WI38 (cell line): ENCODE measurements around the gene PCDHGA2.
A peak's percentile ranks its signal among the peaks of the same experiment; 100 is the strongest.

Source experiments
- H3K4me3 ChIP-seq: 2 replicates; pipeline ENCODE4 v1.5.1; 2011; ENCODE audit warnings: low read depth, mild to moderate bottlenecking, control low read depth, low read length
- CTCF ChIP-seq: IDR thresholded peaks from 2 replicates; pipeline ENCODE4 v1.5.1; 2012; ENCODE audit warnings: low read depth, mild to moderate bottlenecking, control low read depth, low read length

The PCDHGA2 gene

DNA sequence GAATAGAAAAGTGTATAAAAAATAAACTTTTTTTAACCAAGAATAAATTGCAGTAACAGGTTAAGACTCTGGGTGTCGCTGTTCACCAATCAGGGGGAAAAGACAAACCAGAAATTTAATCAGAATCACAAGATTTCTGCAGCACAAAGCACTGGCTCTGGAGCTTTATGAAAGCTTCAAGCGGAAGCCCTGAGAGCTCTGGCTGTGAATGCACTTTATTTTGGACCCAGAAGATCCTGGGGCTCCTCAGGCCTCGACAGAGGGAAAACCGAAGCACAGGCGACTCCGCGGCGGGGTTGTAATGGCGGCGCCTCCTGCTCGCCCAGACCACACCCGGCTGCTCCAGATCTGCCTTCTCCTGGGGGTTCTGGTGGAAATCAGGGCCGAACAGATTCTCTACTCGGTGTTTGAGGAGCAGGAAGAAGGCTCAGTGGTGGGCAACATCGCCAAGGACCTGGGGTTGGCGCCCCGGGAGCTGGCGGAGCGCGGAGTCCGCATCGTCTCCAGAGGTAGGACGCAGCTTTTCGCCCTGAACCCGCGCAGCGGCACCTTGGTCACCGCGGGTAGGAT is 16.4 kb downstream of the PCDHGA2 start, which contains the start of gene PCDHGA4:
Gene PCDHGA4 (plus strand): TSS at position 122 of the 570 bp plus-strand sequence. CDS start 87 bp downstream, at position 209.
- no peak within 1 kb of the TSS; the same call in 1 of the 2 replicates for H3K4me3 ChIP-seq
- peak; percentile 29; the same call in 1 of the 2 replicates for TF ChIP-seq CTCF

- no peak for TF ChIP-seq CTCF
- H3K4me3 ChIP-seq: no peak overlapping the region
Observed at GRCh38 chr5:141355641-141356040, 17.1 kb downstream of the PCDHGA2 start.

- no peak overlapping the region for H3K4me3 ChIP-seq
- TF ChIP-seq CTCF: no peak
Observed at GRCh38 chr5:141356133-141356532, 17.6 kb downstream of the PCDHGA2 start.

- no peak for TF ChIP-seq CTCF
Observed at GRCh38 chr5:141356950-141357349, 18.4 kb downstream of the PCDHGA2 start.

DNA sequence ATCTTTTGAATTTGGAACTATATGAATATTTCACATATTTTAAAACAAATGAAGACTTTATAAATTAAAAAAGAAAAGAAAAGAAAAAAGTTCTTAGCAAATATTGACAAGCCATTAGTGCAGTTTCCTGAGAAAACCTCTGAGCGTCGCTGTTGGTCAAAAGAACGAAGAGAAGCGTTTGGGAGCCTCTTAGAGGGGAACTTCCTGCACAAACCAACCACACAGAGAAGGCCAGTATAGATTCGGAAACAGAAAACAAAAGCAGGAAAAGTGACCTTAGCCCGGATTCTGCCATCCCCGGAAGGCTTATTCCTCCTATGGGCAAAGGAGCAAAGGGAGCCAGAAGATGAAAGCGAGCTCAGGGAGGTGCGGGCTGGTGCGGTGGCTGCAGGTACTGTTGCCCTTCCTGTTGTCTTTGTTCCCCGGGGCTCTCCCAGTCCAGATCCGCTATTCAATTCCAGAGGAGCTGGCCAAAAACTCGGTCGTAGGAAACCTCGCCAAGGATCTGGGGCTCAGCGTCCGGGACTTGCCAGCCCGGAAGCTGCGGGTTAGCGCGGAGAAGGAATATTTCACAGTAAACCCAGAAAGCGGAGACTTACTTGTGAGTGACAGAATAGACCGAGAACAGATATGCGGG is 21.3 kb downstream of the PCDHGA2 start, which contains the start of gene PCDHGB2:
Gene PCDHGB2 (plus strand): TSS at position 205 of the 637 bp plus-strand sequence. CDS start 142 bp downstream, at position 347.
- H3K4me3 ChIP-seq: no peak within 1 kb of the TSS
- peak; percentile 33; the same call in 1 of the 2 replicates for TF ChIP-seq CTCF

More at GRCh38 chr5:141356950-141357349, 18.4 kb downstream of the PCDHGA2 start:
- H3K4me3 ChIP-seq: no peak overlapping the region

- no peak overlapping the region for H3K4me3 ChIP-seq
- TF ChIP-seq CTCF: no peak
Observed at GRCh38 chr5:141360685-141361084, 22.1 kb downstream of the PCDHGA2 start.

- no peak overlapping the region for H3K4me3 ChIP-seq
- TF ChIP-seq CTCF: no peak
Observed at GRCh38 chr5:141362719-141363118, 24.2 kb downstream of the PCDHGA2 start.
